GM12878 (cell line): ENCODE measurements around the gene MACROD2. TPM values are rescaled to one million over a fixed set of nuclear protein-coding genes. Genes with fewer than 3 reads are reported as not detected.

Source experiments
- ATAC-seq: fragments of 200-7000 bp; cut with Tn5 transposase; 3 replicates; pipeline ENCODE4 v1.9.1; 2020; ENCODE audit warnings: mild to moderate bottlenecking, moderate library complexity
- BruUV-seq: library from RNA; stranded (reverse); fragments of 400-500 nt; replicated peaks from 2 replicates; lab custom pipeline; 2021; lab: Mats Ljungman, UMichigan
- CTCF ChIA-PET: fragments of 300-600 bp; sonication (Branson Sonifier 250); formaldehyde crosslinking; extraction: SDS; loops from one replicate; lab custom pipeline; 2021; ENCODE audit warnings: inconsistent platforms; lab: Yijun Ruan, JAX
- POLR2A ChIA-PET: fragments of 350-600 bp; formaldehyde crosslinking; extraction: SDS; loops from one replicate; lab custom pipeline; 2021; ENCODE audit warnings: inconsistent platforms; lab: Charles Lee
- RAD21 ChIA-PET: fragments of 300-600 bp; sonication (Branson Sonifier 250); formaldehyde crosslinking; loops from one replicate; lab custom pipeline; 2023; ENCODE audit warnings: antibody characterized with exemption; ENCODE audit not compliant: unreplicated experiment; lab: Charles Lee
- SMC1A ChIA-PET: fragments of 300-600 bp; sonication (Branson Sonifier 250); formaldehyde crosslinking; loops from one replicate; lab custom pipeline; 2023; ENCODE audit not compliant: unreplicated experiment, uncharacterized antibody; lab: Charles Lee
- DNase-seq: peaks from one replicate; pipeline ENCODE4 v3.0.0-alpha.2; 2011; ENCODE audit warnings: low read depth, low spot score
- FAIRE-seq: peaks from 3 replicates; lab custom pipeline; 2011; peaks lifted over from hg19 to GRCh38; lab: Jason Lieb, UNC
- H2AFZ ChIP-seq: 2 replicates; pipeline ENCODE4 v1.6.0; 2011; ENCODE audit warnings: low read depth, low read length, control low read depth; ENCODE audit not compliant: control insufficient read depth
- H3K27ac ChIP-seq: 2 replicates; pipeline ENCODE4 v1.5.1; 2011; ENCODE audit warnings: control low read depth; ENCODE audit not compliant: control insufficient read depth, insufficient read depth
- H3K27me3 ChIP-seq, 2 experiments: replicated peaks in 1 of 2; 2 replicates each; pipeline versions ENCODE4 v1.6.0 to v1.6.1; 2011; ENCODE audit warnings: low read length in 1 of 2; ENCODE audit not compliant: control insufficient read depth in 2 of 2, insufficient read depth in 2 of 2
- H3K36me3 ChIP-seq, 2 experiments: 2 replicates each; pipeline ENCODE4 v1.5.1; 2011; ENCODE audit warnings: low read length in 1 of 2; ENCODE audit not compliant: control insufficient read depth in 2 of 2, insufficient read depth in 2 of 2
- H3K4me1 ChIP-seq: 2 replicates; pipeline ENCODE4 v1.6.1; 2011; ENCODE audit warnings: mild to moderate bottlenecking, low read length, moderate library complexity, mixed read lengths; ENCODE audit not compliant: control insufficient read depth, insufficient read depth
- H3K4me2 ChIP-seq: 2 replicates; pipeline ENCODE4 v1.6.0; 2011; ENCODE audit warnings: control low read depth; ENCODE audit not compliant: control insufficient read depth, insufficient read depth
- H3K4me3 ChIP-seq: fragments of 200-600 bp; sonication (generic); 2 replicates; pipeline ENCODE4 v1.5.1; 2016
- H3K79me2 ChIP-seq: 2 replicates; pipeline ENCODE4 v1.6.0; 2011; ENCODE audit warnings: low read length; ENCODE audit not compliant: control insufficient read depth, insufficient read depth
- H3K9ac ChIP-seq: 2 replicates; pipeline ENCODE4 v1.8.0; 2011; ENCODE audit warnings: low read length, control low read depth, mixed read lengths; ENCODE audit not compliant: control insufficient read depth, insufficient read depth
- H3K9me3 ChIP-seq: replicated peaks from 3 replicates; pipeline ENCODE4 v1.5.1; 2011; ENCODE audit warnings: mild to moderate bottlenecking, low read length; ENCODE audit not compliant: control insufficient read depth, insufficient read depth
- H4K20me1 ChIP-seq: 2 replicates; pipeline ENCODE4 v1.6.0; 2011; ENCODE audit not compliant: control insufficient read depth, insufficient read depth
- GABPA ChIP-seq: IDR thresholded peaks from 2 replicates; pipeline ENCODE4 v1.6.1; 2014; ENCODE audit warnings: antibody characterized with exemption, low read depth, mild to moderate bottlenecking, inconsistent platforms
- MXI1 ChIP-seq: fragments of 150-350 bp; IDR thresholded peaks from 2 replicates; pipeline ENCODE4 v1.6.1; 2011; ENCODE audit warnings: low read depth, mild to moderate bottlenecking, inconsistent platforms, low read length, improper control_type of control experiment
- POLR2AphosphoS5 ChIP-seq: IDR thresholded peaks from 2 replicates; pipeline ENCODE4 v1.6.1; 2011; ENCODE audit warnings: mild to moderate bottlenecking, low read length, inconsistent platforms
- YY1 ChIP-seq: IDR thresholded peaks from 2 replicates; pipeline ENCODE4 v1.6.1; 2011; ENCODE audit warnings: low read depth, mild to moderate bottlenecking, low read length
- WGBS: methylation state at CpG from one replicate; pipeline ENCODE4 v1.1.6; 2016; ENCODE audit warnings: low lambda C conversion rate; ENCODE audit not compliant: insufficient replicate concordance, insufficient coverage; ENCODE audit errors: missing lambda C conversion rate; 5-methylcytosine and 5-hydroxymethylcytosine counted together
- in situ Hi-C: fragments of 300-500 bp; cut with MboI; formaldehyde crosslinking; loops from 9 replicates; pipeline ENCODE4 v1.14.3; 2018; ENCODE audit warnings: mixed read lengths
- intact Hi-C: fragments of 100-400 bp; cut with micrococcal nuclease; formaldehyde crosslinking; loops from one replicate; pipeline ENCODE4 v1.14.2; 2022; ENCODE audit not compliant: unreplicated experiment
- polyA plus RNA-seq, 11 experiments: library from polyadenylated mRNA; depleted of rRNA in 4 of 11; unstranded in 6 of 11; stranded (reverse) in 5 of 11; fragments of >200 nt; fragmentation: Nextera tagmentation in 4 of 11; fragmentation: Illumina TruSeq in 1 of 11; extraction: Ambion mirVana in 4 of 11; extraction: Trizol in 1 of 11; gene quantifications; 1 replicate in 1 of 11; 2 replicates in 10 of 11; pipeline versions ENCODE4 v1.2.1 to v1.2.3, GENCODE V29; 2011 to 2016; ENCODE audit warnings: inconsistent platforms in 2 of 11, missing spikeins in 2 of 11, low read depth in 1 of 11
- total RNA-seq, 4 experiments: library from RNA; depleted of rRNA in 3 of 4; stranded (reverse); fragments of >200 nt in 3 of 4; fragmentation: Illumina TruSeq in 1 of 4; extraction: Trizol in 1 of 4; gene quantifications; 2 replicates each; pipeline versions ENCODE4 v1.2.1 to v1.2.3, GENCODE V29; 2013 to 2021
- TF ChIP-seq, protein P1 (sequence below): IDR thresholded peaks from 2 replicates; pipeline ENCODE4 v1.6.1; 2012; ENCODE audit warnings: improper control_type of control experiment, low read depth, low read length; ENCODE audit not compliant: insufficient replicate concordance
- TF ChIP-seq, protein P2 (sequence below): IDR thresholded peaks from 2 replicates; pipeline ENCODE4 v1.6.1; 2012; ENCODE audit warnings: low read depth, low read length, improper control_type of control experiment

The MACROD2 gene
- total and polyA plus RNA-seq, 10 of the 15 experiments (the other 5 are each of a cell fraction or from before 2014, with no cell fraction given) = 1.1 to 21.5 (median 2.2) TPM

DNA sequence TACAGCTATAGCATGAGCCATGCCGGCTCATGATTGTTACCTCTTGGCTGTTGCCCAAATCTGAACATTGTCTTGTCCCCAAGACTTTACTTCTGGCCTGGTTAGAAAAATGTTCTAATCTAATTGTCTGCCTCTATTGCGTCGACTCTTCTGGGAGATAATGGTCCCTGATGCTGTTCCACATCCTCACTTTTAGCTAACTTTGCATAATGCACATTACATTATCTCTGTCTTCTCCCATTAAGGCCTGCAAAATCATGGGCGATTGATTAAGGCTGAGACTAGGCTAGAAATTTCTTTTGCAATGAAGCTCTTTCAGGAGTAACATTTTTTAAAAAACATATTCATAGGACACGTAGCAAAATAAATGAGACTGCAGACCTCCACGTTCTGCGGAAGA is 1616.9 kb downstream of the MACROD2 start:
- Histone ChIP-seq H3K4me1 (no peaks in the 10 kb centered on the region), H3K27me3 (no peaks in the 10 kb centered on the region), H2AFZ (no peak overlapping the region), H3K4me2 (no peak overlapping the region), H3K4me3 (no peak overlapping the region), H3K9ac (no peak overlapping the region), H3K36me3 (no peaks in the 10 kb centered on the region), H3K27ac (no peak overlapping the region), H4K20me1 (no peaks in the 10 kb centered on the region), H3K79me2 (no peaks in the 10 kb centered on the region), H3K9me3 (no peaks in the 10 kb centered on the region)
- no peak for TF ChIP-seq MXI1
- TF ChIP-seq GABPA = no peak
- no peak for TF ChIP-seq POLR2AphosphoS5
- TF ChIP-seq, protein P1, sequence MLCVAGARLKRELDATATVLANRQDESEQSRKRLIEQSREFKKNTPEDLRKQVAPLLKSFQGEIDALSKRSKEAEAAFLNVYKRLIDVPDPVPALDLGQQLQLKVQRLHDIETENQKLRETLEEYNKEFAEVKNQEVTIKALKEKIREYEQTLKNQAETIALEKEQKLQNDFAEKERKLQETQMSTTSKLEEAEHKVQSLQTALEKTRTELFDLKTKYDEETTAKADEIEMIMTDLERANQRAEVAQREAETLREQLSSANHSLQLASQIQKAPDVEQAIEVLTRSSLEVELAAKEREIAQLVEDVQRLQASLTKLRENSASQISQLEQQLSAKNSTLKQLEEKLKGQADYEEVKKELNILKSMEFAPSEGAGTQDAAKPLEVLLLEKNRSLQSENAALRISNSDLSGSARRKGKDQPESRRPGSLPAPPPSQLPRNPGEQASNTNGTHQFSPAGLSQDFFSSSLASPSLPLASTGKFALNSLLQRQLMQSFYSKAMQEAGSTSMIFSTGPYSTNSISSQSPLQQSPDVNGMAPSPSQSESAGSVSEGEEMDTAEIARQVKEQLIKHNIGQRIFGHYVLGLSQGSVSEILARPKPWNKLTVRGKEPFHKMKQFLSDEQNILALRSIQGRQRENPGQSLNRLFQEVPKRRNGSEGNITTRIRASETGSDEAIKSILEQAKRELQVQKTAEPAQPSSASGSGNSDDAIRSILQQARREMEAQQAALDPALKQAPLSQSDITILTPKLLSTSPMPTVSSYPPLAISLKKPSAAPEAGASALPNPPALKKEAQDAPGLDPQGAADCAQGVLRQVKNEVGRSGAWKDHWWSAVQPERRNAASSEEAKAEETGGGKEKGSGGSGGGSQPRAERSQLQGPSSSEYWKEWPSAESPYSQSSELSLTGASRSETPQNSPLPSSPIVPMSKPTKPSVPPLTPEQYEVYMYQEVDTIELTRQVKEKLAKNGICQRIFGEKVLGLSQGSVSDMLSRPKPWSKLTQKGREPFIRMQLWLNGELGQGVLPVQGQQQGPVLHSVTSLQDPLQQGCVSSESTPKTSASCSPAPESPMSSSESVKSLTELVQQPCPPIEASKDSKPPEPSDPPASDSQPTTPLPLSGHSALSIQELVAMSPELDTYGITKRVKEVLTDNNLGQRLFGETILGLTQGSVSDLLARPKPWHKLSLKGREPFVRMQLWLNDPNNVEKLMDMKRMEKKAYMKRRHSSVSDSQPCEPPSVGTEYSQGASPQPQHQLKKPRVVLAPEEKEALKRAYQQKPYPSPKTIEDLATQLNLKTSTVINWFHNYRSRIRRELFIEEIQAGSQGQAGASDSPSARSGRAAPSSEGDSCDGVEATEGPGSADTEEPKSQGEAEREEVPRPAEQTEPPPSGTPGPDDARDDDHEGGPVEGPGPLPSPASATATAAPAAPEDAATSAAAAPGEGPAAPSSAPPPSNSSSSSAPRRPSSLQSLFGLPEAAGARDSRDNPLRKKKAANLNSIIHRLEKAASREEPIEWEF = no peak
- no peak for TF ChIP-seq YY1
- TF ChIP-seq, protein P2, sequence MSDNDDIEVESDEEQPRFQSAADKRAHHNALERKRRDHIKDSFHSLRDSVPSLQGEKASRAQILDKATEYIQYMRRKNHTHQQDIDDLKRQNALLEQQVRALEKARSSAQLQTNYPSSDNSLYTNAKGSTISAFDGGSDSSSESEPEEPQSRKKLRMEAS = no peak
- CTCF ChIA-PET = no interaction called here
- BruUV-seq = no TSS peak
- POLR2A ChIA-PET = no interaction called here
- DNase-seq (no peak), FAIRE-seq (no peak), ATAC-seq (no peak)
- RAD21 ChIA-PET = no interaction called here
- intact Hi-C loops = no loop called here
- SMC1A ChIA-PET = no interaction called here
- 85% methylated on average over 7 of the region's 7 CpGs for WGBS
- in situ Hi-C loops = no loop called here
